Measurements from ENCODE around the gene L3MBTL4. TPM values are rescaled to one million over a fixed set of nuclear protein-coding genes. Genes with fewer than 3 reads are reported as not detected.

The L3MBTL4 gene
- total RNA-seq, 1 donor from 2014 or later = 0.59 TPM

GRCh38 chr18:5975111-5976002, 439.4 kb downstream of the L3MBTL4 start:
- peaks cover 9% of the 10 kb centered on the region for H3K4me1 Mint-ChIP-seq (ENCODE audit: unreplicated experiment)

GRCh38 chr18:5974696-5975095, 440.0 kb downstream of the L3MBTL4 start:
- H3K4me3 Mint-ChIP-seq (ENCODE audit: unreplicated experiment) = no peak overlapping the region
- H3K27ac Mint-ChIP-seq (ENCODE audit: unreplicated experiment) = peak overlapping the region; percentile 57

More at GRCh38 chr18:5975111-5976002, 439.4 kb downstream of the L3MBTL4 start:
- H3K27me3 Mint-ChIP-seq (ENCODE audit: unreplicated experiment) = peaks cover 2% of the 10 kb centered on the region
- no peak overlapping the region for H3K4me3 Mint-ChIP-seq (ENCODE audit: unreplicated experiment)
- no peak for TF ChIP-seq CTCF (IDR thresholded peaks at IDR 0.05)
- no peaks in the 10 kb centered on the region for H3K9me3 Mint-ChIP-seq (ENCODE audit: unreplicated experiment)
- peak overlapping the region; percentile 57 for H3K27ac Mint-ChIP-seq (ENCODE audit: unreplicated experiment)
- no peak for DNase-seq (ENCODE audit: extremely low spot score, unreplicated experiment)
- H3K36me3 Mint-ChIP-seq (ENCODE audit: unreplicated experiment) = no peaks in the 10 kb centered on the region

GRCh38 chr18:5973099-5973498, 441.6 kb downstream of the L3MBTL4 start:
- Mint-ChIP-seq H3K27ac (ENCODE audit: unreplicated experiment) (no peak overlapping the region), H3K27me3 (ENCODE audit: unreplicated experiment) (peaks cover 2% of the 10 kb centered on the region), H3K36me3 (ENCODE audit: unreplicated experiment) (no peaks in the 10 kb centered on the region), H3K4me1 (ENCODE audit: unreplicated experiment) (peaks cover 9% of the 10 kb centered on the region), H3K9me3 (ENCODE audit: unreplicated experiment) (no peaks in the 10 kb centered on the region), H3K4me3 (ENCODE audit: unreplicated experiment) (no peak overlapping the region)
- no peak for DNase-seq (ENCODE audit: extremely low spot score, unreplicated experiment)
- no peak for TF ChIP-seq CTCF (IDR thresholded peaks at IDR 0.05)

More at GRCh38 chr18:5974696-5975095, 440.0 kb downstream of the L3MBTL4 start:
- peaks cover 9% of the 10 kb centered on the region for H3K4me1 Mint-ChIP-seq (ENCODE audit: unreplicated experiment)
- DNase-seq (ENCODE audit: extremely low spot score, unreplicated experiment) = no peak
- no peaks in the 10 kb centered on the region for H3K9me3 Mint-ChIP-seq (ENCODE audit: unreplicated experiment)
- no peak for TF ChIP-seq CTCF (IDR thresholded peaks at IDR 0.05)
- peaks cover 2% of the 10 kb centered on the region for H3K27me3 Mint-ChIP-seq (ENCODE audit: unreplicated experiment)
- H3K36me3 Mint-ChIP-seq (ENCODE audit: unreplicated experiment) = no peaks in the 10 kb centered on the region

GRCh38 chr18:5972298-5972697, 442.4 kb downstream of the L3MBTL4 start:
- TF ChIP-seq CTCF (IDR thresholded peaks at IDR 0.05) = no peak
- Mint-ChIP-seq H3K27ac (ENCODE audit: unreplicated experiment) (no peak overlapping the region), H3K36me3 (ENCODE audit: unreplicated experiment) (no peaks in the 10 kb centered on the region), H3K9me3 (ENCODE audit: unreplicated experiment) (no peaks in the 10 kb centered on the region), H3K4me3 (ENCODE audit: unreplicated experiment) (no peak overlapping the region), H3K4me1 (ENCODE audit: unreplicated experiment) (peaks cover 9% of the 10 kb centered on the region), H3K27me3 (ENCODE audit: unreplicated experiment) (peaks cover 2% of the 10 kb centered on the region)
- no peak for DNase-seq (ENCODE audit: extremely low spot score, unreplicated experiment)

GRCh38 chr18:5969989-5970403, 444.7 kb downstream of the L3MBTL4 start:
- Mint-ChIP-seq H3K4me3 (ENCODE audit: unreplicated experiment) (no peak overlapping the region), H3K27ac (ENCODE audit: unreplicated experiment) (no peak overlapping the region), H3K36me3 (ENCODE audit: unreplicated experiment) (no peaks in the 10 kb centered on the region), H3K27me3 (ENCODE audit: unreplicated experiment) (peaks cover 4% of the 10 kb centered on the region), H3K4me1 (ENCODE audit: unreplicated experiment) (peaks cover 2% of the 10 kb centered on the region), H3K9me3 (ENCODE audit: unreplicated experiment) (no peaks in the 10 kb centered on the region)
- no peak for TF ChIP-seq CTCF (IDR thresholded peaks at IDR 0.05)
- DNase-seq (ENCODE audit: extremely low spot score, unreplicated experiment) = peak; percentile 38
